GM18951 (cell line): ENCODE data around the gene UFM1.
A peak's percentile ranks its signal among the peaks of the same experiment; 100 is the strongest.
"Not testable (repeated sequence)": the region's sequence is repeated elsewhere in the genome, so short reads cannot be mapped to it uniquely, and the experiment has no call there.

Experiments used
- POLR2A ChIP-seq: IDR thresholded peaks from 4 replicates; pipeline ENCODE4 v1.6.1; 2011; ENCODE audit warnings: mild to moderate bottlenecking; ENCODE audit not compliant: insufficient read length, insufficient read depth; ENCODE audit errors: extremely low read depth
- in situ Hi-C: fragments of 300-500 bp; cut with MboI; formaldehyde crosslinking; loops from one replicate; pipeline ENCODE4 v1.12.0; 2022; ENCODE audit warnings: low sequenced_read_pairs, mixed read lengths, inconsistent platforms; ENCODE audit not compliant: unreplicated experiment

Gene UFM1

DNA sequence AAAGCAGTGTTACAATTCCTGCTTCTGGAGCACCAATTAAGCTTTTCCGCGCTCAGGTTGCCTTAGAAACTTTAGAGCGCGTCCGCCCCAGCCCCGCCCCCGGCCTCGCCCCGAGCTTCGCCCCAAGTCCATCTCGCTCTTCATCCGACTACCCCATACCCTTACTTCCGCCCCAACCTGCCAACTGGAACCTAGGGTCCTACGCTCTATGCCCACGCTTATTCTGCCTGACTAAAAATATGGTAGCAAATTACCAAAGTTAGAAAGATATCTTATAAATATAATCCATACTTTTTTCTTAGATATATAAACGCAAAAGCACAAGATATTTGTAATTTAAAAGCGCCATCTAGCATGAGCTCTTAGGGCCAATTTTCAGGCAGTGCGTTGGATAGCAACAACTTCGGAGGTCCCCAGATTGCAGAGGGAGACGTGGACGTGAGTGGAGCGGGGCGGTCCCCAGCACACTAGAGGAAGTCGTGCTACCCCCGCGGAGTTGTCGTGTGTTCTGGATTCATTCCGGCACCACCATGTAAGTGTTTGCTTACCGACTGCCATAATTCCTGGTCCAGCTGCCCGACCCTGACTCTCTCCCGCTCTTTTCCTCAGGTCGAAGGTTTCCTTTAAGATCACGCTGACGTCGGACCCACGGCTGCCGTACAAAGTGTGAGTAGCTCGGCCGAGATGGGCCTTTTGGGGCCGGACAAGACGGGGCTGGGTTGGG lies at the start of gene UFM1:
TSS of gene UFM1 (plus strand) at position 462 of the 724 bp plus-strand sequence. CDS start at position 531, 69 bp downstream.
- in situ Hi-C loops: no loop called here
- TF ChIP-seq POLR2A: peak; percentile 80

DNA sequence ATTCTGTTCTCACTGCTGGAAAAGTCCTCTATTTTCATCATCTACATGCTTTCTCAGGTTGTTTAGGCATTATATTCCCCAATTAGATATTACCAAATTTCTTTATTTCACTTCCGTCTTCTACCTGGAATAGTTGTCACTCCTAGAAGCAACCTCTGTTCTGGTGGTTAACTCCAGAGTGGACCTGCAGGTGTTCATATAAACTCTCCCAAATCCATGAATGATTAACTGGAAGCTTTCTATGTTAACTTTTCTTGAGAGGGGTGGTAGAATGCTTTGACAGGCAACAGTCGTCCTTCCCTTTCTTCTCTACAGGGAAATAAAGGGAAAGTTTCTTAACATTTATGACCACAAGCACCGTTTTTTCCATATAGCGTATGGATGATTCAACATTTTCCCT lies 48.4 kb upstream of the UFM1 start:
- in situ Hi-C loops: no loop called here
- no peak for TF ChIP-seq POLR2A

DNA sequence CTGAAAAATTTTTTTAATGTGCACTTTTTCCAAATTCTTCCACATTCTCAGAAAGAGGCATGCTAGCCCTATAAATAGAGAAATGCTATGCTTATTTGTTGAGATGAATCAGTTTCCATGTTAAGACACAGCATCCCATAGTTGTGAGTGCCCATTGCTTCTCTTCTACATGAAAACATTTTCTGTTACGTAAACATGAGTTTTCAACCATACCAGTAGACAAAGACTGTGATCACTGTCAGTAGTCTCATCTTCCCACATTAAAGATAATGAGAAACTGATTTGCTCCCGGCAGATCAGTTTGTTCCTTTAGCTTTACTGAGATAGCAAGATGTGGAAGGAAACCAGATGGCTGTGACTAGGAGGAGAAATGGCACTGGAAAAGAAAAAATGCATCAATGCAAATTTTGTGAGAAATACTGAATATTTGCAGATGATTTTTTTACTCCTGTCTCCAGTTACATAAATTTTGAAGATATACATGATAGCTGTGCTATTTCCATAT lies 45.8 kb upstream of the UFM1 start:
- no peak for TF ChIP-seq POLR2A
- in situ Hi-C loops: no loop called here

DNA sequence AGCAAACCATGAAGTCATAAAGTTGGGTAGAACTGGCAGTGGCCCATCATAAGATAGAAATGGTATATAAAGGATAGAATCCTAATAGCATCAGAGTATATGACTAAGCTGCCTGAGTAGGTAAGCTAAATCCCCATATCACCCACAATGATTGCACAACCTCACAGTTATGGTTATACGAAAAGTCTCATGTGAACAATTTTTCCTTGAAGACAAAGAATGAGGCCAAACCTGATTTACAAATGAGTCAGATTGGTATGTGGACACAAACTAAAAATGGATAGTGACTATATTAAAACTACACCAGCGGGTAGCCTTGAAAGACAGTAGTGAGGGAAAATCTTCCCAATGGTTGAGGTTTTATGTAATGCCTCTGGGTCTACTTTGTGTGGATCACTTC lies 40.9 kb upstream of the UFM1 start:
- no peak for TF ChIP-seq POLR2A
- in situ Hi-C loops: no loop called here

DNA sequence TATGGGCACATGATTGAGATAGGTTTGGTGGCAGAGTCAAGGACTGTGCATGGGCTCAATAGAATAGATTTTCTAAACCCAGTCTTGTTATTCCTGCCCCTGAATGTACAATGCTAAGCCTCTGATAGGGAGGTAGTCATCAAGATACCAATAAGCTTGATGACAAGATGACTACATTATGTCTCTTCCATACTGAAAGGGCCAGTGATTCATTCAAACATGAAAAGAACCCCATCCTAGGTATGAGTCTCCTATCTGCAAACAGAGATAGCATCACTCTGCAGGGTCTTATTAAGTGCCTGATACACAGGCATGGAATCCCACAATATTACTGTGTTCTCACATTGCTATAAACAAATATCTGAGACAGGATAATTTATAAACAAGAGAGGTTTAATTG lies 40.3 kb upstream of the UFM1 start:
- TF ChIP-seq POLR2A: no peak
- in situ Hi-C loops: no loop called here

DNA sequence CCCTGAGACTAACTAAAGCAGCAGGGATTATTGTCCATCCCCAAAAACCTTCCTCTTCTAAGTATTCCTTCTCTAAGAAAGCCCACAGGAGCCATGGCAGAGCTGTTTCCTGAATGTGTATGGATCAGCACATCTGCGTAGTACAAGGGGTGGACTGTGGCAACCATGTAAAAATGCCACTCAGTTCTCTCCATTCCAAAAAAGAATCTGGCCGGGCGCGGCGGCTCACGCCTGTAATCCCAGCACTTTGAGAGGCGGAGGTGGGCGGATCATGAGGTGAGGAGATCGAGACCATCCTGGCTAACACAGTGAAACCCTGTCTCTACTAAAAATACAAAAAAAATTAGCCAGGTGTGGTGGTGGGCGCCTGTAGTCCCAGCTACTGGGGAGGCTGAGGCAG lies 38.5 kb upstream of the UFM1 start:
- in situ Hi-C loops: not testable (repeated sequence)

DNA sequence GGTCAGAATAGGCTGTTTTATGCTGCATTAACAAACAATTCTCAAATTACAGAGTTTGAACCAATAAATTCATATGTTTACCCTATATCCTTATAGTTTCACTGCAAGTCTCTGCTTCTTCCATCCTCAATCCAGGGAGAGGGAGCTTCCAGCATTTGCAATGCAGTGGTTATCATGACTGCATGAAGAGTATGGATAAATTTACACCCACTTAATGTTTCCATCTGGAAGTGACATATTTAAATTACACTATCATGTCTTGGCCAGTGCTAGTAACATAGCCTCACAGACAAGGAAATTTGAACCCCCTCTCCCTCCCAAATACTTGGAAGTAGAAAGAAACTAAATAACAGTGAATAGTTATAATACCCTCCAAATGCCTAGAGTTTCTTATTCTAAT lies 33.5 kb upstream of the UFM1 start:
- in situ Hi-C loops: no loop called here

DNA sequence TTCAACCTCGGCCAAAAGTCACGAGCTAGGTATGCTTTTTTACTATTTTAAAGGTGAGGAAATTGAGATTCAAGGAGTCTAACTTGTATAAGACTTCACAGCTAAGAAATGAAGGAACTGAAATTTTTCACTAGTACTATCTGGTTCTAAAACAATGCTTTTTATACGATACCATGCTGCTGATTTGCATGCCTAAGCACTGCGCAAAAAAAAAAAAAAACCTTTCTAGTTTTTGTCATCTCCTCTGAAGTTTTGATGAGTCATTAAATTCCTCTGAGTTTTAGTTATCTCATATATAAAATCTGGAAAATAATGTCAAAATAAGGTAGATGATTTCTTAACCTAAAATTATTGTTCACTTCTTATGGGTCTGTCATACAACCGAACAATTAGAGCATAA lies 28.0 kb upstream of the UFM1 start:
- in situ Hi-C loops: no loop called here
- no peak for TF ChIP-seq POLR2A

More for the DNA sequence above, 33.5 kb upstream of the UFM1 start:
- no peak for TF ChIP-seq POLR2A

DNA sequence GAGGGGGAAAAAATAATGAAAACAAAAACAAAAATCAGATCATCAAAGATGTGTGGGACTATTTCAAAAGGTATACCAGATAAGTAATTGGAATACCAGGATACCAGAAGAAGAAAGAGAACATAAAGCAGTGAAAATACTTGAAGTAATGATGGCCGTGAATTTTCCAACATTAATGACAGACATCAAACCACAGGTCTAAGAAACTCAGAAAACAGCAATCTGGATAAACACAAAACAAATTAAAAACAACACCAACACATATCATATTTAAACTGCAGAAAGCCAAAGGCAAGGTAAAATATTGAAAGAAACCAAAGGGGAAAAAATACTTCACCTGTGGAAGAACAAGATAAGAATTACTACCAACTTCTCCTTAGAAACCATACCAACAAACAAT lies 24.2 kb upstream of the UFM1 start:
- in situ Hi-C loops: no loop called here
- TF ChIP-seq POLR2A: no peak

DNA sequence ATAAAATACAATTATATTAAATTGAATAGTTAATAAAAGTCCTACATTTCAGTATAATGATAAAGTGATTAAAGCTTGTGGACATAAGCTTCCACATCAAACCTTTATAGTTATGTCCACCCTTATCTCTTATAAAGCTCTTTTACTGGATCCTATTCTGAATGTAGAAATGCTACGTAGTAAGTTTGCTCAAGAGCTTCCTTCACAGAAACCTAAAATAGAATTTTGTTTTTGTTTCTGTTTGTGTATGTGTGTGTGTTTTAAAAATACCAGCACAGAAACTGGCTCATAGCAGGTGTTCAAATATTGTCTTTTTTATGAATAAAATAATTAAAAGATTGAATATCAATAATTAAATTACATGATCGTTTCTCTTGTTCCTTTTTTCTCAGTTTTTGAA lies 21.0 kb upstream of the UFM1 start:
- in situ Hi-C loops: no loop called here
- no peak for TF ChIP-seq POLR2A

DNA sequence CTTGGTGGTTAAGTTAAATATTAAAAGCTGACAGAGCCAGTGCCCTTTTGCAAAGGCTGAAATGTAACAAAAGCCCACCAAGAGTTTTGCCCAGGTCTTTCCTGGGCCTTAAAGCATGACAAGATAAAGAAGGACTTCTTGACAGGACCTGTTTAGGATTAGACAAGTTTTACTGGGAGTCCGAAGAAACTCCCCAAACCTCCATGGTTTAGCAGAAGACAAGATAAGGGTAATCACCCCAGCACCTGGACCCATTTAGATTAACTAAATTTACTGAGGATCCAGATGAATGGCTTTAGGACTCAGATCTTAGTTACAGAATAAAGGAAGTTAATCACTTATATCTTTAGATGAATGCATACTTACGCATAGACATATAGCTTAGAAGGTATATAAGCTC lies 14.8 kb upstream of the UFM1 start:
- no peak for TF ChIP-seq POLR2A
- in situ Hi-C loops: no loop called here

DNA sequence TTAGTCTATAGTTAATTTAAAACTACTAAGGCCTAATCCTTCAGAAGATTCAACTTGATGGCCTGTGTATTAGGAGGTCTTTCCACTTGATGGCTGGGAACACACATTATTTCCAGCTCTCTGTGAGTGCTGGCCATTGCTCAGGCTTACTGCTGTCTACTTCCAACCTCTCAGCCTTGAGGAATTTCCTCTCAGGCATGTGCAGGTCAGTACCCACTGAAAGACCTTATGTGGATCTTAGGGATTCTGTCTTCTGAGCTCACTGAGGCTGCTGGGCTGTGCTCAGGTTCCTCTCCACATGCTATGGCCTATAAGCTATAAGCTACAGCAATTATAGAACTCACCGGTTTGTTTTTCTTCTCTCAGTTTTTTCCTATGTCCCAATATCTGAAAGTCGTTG lies 11.6 kb upstream of the UFM1 start:
- in situ Hi-C loops: no loop called here
- no peak for TF ChIP-seq POLR2A

DNA sequence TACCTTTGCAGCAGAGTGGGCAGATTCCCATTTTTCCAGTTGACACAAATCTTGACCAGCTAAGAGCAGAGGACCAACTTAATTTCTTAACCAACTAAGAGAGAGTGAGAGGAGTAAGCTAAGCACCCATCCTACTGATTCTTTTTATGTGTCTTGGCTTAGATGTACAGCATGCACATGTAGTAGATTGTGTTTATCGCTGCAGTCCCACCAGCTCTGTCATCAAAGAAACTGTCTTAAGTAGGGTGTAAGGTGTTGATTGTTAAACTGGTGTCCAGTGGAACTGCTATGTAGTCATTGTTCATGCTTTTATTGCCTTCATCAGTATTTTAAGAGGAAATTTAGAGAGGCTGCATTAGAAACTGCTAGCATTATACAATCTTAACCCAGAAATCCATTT lies 9.0 kb upstream of the UFM1 start:
- no peak for TF ChIP-seq POLR2A
- in situ Hi-C loops: no loop called here

DNA sequence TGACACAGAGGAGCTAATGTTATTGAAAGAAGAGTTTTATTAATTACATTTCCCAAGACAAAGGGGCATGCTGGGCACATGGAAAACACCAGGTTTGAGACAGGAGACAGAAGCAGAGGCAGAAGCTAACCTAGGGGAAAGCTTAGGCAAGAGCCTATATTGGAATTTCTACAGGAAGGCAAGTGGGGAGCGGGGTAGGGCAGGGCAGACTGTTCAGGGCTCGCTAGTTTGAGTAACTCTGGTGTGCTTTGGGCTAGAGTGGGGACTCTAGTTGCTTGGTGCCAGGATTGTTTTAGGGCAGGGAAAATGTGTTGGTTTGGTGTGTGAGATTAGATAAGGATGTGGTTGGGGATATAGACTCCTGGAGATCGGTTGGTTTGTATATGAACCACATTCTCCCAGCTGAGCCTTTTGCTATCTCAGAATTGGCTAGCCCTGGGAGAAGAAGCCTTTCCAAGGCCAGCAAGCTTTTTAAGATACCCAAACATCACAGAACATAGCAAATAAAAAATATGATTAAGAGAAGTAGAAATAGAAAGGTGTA lies 8.4 kb upstream of the UFM1 start:
- no peak for TF ChIP-seq POLR2A
- in situ Hi-C loops: no loop called here
